ENCODE data around the gene TMCO4.
A peak's percentile ranks its signal among the peaks of the same experiment; 100 is the strongest.

TMCO4 gene

GRCh38 chr1:19774180-19774785, 25.4 kb downstream of the TMCO4 start:
- no peak for DNase-seq

DNA sequence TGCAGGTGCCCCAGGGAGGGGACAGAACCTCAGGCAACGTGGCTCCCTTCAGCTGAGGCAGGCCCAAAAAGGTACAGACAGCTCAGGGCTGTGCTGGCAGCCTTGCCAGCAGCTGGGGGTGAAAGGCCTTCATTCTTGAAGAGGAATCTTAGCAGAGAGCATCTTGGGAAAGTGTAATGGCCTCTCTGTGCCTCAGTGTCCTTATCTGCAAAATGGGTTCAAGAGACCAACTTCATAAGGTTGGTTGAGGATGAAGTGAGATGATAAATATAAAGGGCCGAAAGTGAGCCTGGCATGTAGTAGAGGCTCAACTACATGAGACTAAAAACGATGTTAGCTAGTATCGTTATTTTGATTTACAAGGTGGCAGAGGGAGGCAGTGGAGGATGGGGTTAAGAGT, 26.2 kb downstream of the TMCO4 start:
- no peak for DNase-seq

- DNase-seq = no peak
Observed at GRCh38 chr1:19772053-19772452, 27.7 kb downstream of the TMCO4 start.

DNA sequence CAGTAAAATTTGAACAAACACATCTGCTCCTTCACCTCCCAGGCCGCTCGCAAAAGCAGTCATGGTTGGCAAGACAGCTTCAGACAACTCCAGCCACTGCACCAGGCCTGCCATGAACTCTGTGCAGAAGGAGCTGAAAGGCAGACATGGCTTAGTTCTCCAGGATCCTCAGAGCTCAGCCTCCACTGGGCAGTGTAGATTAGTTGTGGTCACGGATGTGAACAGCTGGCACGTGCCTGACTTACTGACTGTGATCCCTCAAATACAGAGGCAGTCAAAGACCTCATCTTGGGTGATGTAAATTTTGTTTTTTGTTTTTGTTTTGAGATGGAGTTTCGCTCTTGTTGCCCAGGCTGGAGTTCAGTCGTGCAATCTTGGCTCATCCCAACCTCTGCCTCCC, 28.4 kb downstream of the TMCO4 start:
- DNase-seq = no peak

- no peak for DNase-seq
Observed at GRCh38 chr1:19770436-19771190, 29.1 kb downstream of the TMCO4 start.

DNA sequence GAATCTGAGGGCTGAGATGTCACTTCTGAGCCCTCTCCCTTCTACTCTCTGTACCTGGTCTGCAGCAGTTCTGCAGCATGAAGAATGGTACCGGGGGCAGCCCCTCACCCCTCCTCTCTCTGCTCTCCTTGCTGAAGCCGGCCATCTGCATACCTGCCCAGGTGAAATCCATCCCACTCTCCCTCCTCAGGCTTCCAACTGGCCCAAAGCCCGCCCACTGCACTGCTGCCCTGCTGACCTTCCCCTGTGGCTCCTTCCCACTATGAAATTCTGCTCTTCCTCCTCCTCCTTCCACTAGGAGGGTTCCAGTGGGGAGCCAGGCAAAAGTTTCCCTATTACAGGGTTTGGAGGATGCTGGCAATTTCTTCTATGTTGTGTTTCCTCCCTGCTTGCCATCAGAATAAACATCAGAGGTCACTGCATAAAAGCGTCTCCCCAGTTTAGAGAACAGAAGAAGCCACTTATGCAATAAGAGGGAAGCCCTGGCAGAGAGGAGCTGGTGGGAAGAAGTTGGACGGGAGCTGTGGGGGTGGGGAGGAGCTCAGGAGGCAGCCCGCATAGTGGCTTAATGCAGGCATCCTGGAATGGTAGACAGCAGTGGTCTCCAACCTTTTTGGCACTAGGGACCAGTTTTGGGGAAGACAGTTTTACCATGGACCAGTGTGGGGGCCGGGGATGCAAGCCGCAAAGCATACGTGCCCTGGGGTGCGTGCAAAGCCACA, 30.3 kb downstream of the TMCO4 start:
- DNase-seq = no peak

DNA sequence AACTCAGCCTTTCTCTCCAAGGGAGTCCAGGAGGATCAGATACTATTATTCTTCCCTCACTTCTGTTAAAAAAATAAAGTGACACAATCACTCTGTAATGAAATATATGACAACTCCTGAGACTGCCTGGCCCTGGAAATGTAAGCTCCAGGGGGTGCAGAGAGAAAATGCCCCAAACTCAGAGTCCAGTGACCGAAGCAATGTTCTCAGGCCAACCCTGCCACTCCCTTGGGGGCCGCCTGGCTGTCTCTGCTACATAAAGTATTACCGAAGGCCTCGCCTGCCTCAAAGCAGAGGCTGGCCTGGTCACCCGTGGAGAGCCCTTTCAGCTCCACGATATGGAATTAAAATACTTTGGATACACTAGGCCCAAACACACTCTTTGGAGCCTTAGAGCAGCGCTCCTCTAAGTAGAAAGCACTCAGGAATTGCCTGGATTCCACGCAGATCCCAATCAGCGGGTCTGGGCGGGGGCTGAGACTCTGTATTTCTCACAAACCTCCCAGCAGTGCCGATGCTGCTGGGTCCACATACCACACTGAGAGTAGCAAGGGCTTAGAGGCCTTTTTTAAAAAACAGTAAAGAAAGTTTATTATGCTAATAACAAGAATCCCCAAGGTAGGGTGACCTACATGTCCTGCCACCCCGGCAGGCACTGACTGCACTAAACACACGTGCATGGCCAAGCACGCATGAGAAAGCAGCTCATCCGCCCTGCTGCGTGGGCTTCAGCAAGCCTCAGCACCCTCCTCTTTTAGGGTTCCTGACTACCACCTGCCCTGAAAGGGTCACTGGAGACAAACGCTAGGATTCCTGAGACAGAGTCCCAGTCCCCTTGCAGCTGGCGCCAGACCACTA, 31.1 kb downstream of the TMCO4 start:
- DNase-seq = no peak

- no peak for DNase-seq
Observed at GRCh38 chr1:19765623-19766022, 34.1 kb downstream of the TMCO4 start.

DNA sequence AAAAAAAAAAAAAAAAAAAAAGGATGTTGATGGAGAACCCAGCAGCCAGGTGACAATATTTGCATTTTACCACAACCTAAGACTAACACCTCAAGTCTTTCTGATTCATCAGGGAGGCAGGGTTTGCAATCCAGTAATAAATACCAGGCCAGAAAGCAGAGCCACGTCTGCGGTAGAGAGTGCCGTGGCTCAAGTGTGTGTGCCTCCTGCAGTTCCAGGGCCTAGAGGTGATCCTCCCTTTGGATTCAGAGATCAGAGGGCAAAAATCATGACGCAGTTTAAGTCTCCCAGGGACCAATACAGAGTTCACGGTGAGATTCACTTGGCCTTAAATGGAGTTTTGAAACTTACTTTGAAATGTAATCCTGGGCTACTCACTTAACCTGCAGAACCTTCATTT, 34.9 kb downstream of the TMCO4 start:
- DNase-seq = no peak

GRCh38 chr1:19762175-19762779, 37.4 kb downstream of the TMCO4 start:
- peak; percentile 34 for DNase-seq

GRCh38 chr1:19759740-19760089, 40.0 kb downstream of the TMCO4 start:
- no peak for DNase-seq

- no peak for DNase-seq
Observed at GRCh38 chr1:19758227-19758830, 41.4 kb downstream of the TMCO4 start.

DNA sequence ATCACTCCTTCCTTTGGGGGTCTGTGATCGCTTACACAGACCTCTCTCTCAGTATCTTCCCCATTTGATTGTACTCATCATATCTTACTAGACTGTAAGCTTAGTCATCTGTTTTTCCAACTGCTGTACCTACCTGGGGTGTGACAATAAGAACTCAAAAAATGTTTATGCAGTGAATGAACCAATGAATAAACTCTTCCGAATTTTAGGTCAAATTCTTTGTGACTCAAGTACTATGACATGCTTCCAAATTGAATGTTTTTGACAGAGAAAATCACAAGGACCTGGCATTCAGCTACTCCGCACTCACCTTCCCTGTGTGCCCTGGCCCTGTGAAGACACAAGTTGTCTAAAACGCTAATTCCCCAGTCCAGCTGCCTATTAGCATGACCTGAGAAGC, 42.1 kb downstream of the TMCO4 start:
- no peak for DNase-seq

DNA sequence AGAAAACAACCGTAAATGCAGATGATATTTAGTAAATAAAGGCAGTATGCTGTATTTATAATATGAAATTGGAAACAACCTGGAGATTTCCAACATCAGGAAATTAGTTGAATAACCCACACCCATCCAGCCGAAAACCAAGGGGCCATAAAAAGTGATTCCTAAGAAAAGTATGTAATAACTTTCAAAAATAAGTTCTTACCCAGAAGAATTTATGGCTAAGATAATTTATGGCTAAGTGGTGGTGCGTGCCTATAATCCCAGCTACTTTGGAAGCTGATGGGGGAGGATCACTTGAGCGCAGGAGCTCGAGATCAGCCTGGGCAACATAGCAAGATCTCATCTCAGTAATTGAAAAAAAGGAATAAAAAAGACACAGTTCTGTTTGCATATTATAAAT, 43.2 kb downstream of the TMCO4 start:
- DNase-seq = no peak

- DNase-seq = no peak
Observed at GRCh38 chr1:19754482-19754881, 45.2 kb downstream of the TMCO4 start.

- DNase-seq = no peak
Observed at GRCh38 chr1:19752083-19752696, 47.5 kb downstream of the TMCO4 start.

DNA sequence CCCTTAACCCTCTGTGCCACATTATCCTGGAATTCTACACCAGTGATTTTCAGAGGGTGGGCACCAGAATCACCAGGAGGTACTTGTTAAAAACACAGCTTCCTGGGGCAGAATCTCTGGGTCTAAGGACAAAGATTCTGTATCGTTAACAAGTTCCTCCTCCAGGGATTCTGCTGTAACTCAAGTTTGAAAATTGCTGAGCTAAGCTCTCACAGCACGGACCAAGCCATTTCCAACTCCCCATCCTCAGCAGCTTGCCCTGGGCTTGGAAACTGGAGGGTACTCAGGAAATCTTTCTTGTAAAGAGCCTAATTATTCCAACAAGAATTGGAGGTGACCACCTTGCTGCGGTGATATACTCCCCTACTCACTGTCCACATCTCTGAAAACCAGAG, 48.8 kb downstream of the TMCO4 start:
- no peak for DNase-seq

DNA sequence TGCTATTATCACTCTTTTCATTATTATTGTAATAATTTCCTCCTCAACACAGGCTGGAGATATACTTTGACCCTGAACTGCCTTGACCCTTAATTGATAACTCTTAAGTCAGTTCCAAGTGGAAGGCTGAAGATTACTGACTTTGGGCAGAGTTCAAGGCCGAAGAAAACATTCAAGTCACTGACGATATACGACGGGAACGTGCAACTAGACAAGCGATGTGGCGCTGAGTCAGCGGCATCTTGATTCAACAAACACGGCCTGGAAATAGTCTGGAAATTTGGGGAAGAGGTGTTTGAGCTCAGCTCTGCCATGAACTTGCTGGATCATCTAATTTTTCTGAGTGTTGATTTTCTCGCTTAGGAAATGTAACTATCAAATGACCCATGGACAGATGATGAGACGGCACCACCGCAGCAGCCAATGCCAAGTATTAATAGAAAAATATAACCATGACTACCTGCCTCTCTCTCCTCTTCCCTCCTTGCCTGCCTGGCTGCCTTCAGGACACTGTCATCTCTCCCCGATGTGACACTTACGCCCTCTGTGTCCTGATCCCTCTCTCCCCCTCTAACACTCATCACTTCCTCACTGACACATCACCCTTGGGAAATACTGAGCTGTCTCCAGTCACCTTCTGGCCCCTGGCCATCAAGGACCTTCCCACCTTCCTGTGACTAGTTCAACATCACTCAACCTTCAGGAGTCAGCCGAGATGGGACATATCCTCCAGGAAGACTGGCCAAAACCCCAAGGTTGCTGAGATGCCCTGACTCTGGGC, 49.4 kb downstream of the TMCO4 start:
- no peak for DNase-seq

GRCh38 chr1:19749685-19750084, 50.0 kb downstream of the TMCO4 start:
- DNase-seq = no peak

DNA sequence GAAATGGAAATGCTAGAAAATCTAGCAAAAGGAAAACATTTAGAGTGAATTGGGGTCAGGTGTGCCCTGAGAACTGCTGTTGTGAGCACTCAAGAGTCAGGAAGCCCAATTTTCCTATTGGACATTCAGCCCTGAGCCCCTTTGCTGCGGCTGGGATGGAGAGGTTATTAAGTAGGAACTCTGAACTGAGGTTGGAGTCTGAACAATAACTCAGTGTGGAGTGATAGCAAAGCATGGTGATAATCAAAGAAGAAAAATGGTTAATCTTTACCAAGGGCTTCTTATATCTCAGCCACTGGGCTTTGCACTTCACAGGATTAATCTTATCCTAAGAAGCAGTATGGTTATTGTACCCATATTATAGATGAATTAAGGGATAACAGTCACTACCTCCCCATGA, 52.0 kb downstream of the TMCO4 start:
- DNase-seq = no peak

GRCh38 chr1:19744886-19745285, 54.8 kb downstream of the TMCO4 start:
- DNase-seq = no peak

All from NCI-H1105 treated with DMSO at 0.1 percent for 48 hours (cell line).